ENCODE data around the gene TKFC.

TKFC gene

DNA sequence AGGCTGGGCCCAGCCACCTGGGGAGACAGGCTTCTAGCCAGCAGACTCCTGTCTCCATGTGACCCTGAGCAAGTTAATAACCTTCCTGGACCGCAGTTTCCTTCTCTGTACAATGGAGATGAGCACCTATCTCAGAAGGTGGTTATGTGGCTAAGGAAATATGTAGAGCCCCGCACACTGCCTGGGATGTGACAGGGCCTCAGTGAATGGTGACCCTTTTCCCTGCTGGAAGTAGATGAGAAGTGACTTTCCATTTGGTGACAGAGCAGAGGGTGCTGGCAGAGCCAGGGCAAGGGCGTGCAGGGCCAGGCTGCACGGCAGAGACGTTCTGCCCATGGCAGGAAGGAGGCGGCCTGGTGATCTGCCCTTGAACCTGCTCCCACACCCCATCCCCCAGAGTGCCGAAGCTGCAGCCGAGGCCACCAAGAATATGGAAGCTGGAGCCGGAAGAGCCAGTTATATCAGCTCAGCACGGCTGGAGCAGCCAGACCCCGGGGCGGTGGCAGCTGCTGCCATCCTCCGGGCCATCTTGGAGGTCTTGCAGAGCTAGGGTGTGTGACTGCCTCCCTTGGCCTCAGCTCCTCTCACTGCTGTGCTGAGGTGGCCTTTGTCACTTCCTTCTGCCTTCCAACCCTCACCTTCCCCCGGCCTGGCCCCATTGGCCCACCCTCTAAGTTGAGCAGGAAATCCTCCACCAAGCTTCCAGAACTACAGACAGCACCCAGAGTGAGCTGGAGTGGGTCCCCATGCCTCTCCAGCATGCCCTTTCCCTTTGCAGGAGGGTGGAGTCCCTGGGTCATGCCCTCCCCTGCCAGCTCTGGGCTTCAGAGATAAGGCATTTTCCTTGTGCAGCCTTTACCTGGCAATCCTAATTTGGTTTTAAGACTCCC lies 13.2 kb downstream of the TKFC start:
- DNase-seq (ENCODE audit: low read depth, low spot score), result no peak

DNA sequence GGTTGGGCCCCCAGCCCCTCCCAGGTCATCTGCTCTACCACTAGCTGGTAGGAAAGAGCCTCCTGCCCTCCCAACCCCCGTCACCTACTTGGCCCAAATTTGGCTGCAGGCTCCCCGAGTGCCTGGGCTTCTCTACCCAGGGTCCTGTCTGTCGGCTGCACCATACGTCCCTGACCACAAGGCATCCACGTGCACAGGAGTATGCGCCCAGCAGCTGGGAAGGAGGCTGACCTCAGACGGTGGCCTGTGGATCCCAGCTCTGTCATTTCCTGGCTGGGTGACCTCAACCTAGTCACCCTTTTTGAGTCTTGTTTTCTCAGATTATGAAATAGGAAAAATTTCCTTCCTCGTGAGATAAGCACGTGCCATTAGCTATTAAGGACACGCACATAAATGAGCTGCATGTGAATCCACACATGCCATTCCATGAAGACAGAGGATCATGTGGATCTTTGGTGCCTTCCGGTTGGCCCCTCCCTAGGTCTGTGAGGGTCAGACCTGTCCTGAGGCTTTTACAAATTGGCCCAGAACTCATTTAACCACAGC lies 15.0 kb downstream of the TKFC start:
- no peak for DNase-seq (ENCODE audit: low read depth, low spot score)

DNA sequence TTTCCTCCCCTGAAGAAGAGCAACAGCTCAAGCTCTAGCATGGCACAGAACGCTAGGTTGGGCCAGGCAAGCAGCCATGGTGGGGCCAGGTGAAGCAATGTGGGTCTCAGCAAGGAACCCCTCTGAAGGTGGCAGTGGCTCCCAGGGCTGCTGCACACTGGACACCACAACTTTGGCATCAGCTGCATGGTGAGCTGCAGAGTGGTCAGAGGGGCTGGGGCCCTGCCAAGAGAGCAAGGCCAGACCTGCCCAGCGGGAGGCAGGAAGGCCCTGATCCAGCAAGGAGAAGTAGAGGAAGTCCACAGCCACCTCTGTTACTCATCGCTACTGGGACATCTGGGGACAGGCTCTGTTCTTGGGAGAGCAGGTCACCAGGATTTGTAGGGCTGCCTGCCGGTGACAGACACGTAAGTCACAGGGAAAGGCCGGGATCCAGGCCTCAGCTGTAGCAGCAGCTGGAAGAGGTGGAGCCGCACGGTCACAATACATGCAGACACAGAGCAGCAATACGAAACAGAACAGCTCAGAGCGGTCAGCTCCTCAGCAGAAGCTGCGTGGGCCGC lies 16.2 kb downstream of the TKFC start:
- no peak for DNase-seq (ENCODE audit: low read depth, low spot score)

DNA sequence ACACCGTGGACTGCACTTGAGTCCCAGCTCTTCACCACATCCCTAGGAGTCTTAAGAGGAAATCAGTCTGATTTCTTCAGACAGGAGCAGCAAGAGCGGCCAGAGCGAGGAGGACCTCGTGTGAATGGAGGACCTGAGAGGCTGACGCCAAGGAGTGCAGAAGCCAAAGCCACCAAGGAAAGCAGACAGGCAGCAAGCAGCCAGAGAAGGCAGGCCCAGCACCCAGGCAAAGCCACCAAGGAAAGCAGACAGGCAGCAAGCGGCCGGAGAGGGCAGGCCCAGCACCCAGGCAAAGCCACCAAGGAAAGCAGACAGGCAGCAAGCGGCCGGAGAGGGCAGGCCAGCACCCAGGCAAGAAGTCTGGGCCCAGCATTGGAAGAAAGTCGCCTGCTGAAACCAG lies 16.9 kb downstream of the TKFC start:
- no peak for DNase-seq (ENCODE audit: low read depth, low spot score)

DNA sequence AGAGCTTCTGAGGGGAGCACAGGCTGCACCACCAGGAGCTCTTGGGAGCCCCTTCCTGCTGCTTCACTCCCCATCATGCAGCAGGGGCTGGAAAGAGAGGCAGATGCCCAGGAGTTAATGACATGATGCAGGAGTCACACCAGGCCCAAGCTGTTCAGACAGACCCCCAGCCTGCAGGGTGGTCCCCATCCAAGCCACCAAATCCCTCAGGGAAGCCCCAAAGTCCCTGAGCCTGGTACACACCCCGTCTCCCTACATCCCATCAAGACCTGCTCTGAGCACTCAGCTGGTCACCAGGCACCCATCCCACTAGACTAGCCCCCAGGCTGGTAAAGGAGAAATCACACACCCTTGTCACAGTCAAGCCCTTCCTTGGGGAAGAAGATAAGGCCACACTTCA lies 17.3 kb downstream of the TKFC start:
- no peak for DNase-seq (ENCODE audit: low read depth, low spot score)

DNA sequence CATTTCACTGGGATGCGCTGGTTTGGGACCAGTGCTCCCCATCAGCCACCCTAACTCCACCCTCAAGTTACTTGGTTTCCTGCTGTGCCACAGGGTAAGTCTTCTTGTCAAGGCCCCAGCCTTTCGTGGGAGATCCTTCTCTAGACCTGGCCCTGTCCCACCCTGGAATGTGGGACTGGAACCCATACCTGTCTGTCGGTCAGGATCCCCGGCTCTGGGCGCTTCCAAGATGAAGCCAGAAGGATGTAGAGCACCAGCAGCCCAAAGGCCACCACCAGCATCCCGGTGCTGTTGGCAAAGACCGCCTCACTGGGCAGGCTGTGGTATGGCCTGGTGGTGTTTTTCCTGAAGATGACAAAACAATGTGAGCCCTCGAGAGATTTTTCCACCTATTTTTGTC lies 17.8 kb downstream of the TKFC start:
- DNase-seq (ENCODE audit: low read depth, low spot score), result no peak

DNA sequence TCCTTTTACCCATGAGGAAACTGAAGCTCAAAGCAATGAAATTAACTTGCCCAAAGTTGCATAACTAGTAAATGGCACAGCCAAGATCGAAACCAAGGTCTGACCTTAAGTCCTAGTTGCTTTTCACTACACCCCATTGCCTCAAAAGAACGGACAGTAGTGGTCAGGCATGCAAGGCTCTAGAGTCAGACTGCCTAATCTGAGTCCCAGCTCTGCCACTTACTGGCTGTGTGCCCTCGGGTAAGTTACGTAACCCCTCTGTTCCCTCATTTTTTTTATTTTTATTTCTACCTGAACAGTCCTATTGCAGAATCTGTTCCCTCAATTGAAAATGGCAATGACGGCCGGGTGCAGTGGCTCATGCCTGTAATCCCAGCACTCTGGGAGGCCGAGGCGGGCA lies 19.0 kb downstream of the TKFC start:
- DNase-seq (ENCODE audit: low read depth, low spot score), result no peak

DNA sequence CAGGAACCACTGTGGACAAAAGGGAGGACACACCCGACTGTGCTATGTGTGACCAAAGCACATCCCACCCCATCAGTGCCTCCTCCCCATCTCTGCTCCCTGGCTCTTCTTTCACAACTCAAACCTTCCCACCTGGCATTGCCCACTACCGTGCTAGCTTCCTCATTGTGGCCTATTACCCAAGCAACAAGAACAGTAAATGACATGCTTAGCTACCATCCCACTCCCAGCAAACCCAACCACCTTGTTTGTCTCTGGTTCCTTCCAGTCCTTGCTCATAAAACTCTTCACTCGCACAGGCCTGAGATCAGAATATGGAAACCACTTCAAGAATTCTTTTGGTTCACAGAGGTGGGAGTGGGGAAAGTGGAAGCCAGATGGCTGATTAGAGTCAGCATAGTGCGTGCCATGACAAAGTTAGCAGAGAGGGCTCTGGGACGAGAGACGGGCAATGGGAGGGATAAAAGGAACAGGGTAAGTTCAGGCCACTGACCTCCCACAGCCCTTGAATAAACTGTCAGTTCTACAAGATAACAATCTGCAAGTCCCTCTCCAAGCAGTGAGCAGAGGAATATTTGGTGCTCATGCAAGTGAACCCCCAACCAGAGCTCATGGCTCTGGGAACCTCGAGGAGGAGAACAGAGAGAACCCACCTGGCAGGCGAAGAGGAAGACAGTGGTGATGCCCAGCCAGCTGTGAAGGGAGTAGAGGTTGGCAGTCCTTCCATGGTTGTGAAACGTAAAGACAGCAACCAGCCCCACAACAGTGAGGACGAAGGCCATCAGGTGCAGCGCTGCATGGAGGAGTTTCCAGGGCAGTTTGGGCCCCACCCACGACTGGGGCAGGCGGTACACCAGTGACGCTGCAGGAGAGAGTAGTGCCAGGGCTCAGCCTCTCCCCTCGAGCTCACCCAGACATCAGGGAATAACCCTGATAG lies 20.4 kb downstream of the TKFC start:
- DNase-seq (ENCODE audit: low read depth, low spot score), result no peak

DNA sequence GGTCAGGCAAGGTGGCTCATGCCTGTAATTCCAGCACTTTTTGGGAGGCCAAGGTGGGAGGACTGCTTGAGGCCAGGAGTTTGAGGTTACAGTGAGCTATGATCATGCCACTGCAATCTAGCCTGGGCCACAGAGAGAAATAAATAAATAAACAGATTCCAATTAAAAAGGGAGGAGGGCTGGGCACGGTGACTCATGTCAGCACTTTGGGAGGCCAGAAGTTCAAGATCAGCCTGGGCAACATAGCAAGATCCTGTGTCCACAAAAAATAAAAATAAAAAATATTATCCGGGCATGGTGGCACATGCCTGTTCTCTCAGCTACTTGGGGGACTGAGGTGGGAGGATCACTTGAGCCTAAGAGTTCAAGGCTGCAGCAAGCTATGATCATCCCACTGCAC lies 21.2 kb downstream of the TKFC start:
- no peak for DNase-seq (ENCODE audit: low read depth, low spot score)

DNA sequence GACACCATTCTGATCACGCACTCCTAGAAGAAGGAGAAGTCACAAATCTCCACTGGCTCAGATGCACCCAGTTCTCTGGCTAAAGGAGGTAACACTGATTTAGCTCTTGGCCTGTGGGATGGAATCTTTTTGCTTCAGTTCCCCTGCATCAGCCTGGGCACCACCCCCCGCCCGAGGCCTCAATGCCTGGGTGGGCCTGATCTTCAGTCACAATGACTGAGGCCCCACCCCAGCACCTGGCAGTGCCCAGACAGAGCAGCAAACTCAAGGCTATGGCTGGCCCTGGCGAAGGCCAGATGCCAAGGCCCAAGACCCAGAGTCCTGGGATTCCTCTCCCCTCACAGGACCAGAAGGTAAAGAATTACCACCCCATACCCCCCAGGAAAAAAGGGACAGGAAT lies 23.7 kb downstream of the TKFC start:
- DNase-seq (ENCODE audit: low read depth, low spot score), result no peak

DNA sequence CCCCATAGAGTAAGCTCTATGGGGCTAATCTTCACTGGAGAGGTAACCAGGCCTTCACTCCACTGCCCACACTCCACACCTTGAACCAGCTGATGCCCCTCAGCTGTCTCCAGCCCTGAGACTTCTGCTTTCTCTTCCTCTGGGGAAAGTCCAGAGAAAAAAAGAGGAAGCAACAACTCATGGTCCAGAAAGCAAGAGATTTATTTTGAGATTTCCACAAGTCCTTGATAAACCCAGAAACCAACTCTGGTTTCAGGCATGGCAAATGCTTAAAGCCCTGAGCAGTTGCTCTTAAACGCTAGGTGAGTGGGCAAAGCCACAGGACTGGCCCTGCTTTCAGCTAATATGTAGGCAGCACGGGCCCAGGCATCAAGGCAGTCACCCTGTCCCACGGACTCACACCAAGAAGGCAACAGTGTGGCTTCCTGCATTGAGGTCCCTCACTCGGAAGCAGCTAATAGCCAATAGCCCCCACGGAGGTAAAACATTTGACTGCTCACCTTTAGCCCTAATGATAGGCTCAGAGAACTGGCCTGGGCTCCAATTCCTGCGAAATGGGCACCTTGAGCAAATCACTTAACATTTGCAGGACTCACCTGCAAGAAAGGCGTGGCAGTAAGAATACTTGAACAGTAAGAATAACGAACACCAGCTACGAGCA lies 24.3 kb downstream of the TKFC start:
- no peak for DNase-seq (ENCODE audit: low read depth, low spot score)

DNA sequence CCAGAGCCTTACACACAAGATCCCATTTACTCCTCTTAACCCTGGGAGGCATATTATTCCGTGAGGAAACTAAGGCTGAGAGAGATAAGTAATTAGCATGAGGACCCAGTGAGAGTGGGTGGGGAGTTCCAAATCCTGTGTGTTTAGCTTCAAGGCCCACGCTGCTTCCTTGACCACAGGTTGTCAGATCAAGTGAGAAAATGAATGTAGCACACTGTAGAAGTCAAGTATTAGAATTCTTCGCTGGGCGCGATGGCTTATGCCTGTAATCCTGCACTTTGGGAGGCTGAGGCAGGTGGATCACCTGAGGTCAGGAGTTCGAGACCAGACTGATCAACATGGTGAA lies 24.8 kb downstream of the TKFC start:
- DNase-seq (ENCODE audit: low read depth, low spot score), result no peak

DNA sequence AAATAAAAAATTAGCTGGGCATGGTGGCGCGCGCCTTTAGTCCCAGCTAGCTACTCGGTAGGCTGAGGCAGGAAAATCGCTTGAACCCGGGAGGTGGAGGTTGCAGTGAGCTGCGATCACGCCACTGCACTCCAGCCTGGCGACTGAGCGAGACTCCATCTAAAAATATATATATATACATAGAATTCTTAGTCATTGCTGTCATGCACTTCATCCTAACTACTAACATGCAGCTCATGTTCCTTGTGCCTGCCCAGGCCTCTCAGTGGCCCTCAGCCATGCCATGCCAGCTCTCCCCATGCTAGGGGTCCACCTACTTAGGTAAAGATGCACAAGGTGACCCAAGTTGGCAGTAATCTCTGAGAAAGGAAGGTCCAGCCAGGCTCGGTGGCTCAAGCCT lies 25.5 kb downstream of the TKFC start:
- no peak for DNase-seq (ENCODE audit: low read depth, low spot score)

DNA sequence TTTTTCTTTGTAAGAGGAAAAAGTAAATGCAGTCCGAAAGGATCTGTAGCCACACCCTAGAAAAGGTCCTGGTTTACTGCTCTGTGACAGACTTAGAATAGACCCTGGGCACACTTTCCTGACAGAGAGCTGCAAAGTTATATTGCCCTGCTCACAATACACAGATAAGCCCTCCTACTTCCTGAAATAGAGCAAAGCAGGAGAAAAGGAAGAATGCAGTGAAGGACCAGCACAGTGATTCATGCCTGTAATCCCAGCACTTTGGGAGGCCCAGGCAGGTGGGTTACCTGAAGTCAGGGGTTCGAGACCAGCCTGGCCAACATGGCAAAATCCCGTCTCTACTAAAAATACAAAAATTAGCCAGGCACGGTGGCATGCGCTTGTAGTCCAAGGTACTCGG lies 26.5 kb downstream of the TKFC start:
- no peak for DNase-seq (ENCODE audit: low read depth, low spot score)

DNA sequence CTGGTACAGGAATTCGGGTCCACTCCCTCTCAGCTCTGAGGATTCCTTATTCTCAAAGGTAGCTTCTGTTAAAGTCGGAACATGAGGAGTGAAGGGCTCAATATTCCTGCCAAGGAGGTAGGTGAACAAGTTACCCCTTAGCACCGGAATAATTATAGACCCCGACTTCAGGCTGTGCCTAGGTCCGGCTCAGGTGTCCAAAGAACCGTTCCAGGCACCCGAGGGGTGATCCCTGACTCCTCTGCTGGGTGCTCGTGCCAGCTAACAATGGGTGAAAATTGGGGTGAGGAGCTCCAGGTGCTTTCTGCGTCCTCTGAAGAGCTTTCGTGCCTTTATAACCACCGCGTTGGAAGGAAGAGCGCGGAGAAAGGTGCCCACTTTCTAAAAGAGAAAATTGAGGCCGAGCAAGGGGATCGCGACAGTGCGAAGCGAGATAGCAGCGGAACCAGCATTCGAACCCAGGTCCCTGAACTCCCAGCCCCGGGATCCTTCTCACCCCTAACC lies 28.3 kb downstream of the TKFC start:
- DNase-seq (ENCODE audit: low read depth, low spot score), result no peak

DNA sequence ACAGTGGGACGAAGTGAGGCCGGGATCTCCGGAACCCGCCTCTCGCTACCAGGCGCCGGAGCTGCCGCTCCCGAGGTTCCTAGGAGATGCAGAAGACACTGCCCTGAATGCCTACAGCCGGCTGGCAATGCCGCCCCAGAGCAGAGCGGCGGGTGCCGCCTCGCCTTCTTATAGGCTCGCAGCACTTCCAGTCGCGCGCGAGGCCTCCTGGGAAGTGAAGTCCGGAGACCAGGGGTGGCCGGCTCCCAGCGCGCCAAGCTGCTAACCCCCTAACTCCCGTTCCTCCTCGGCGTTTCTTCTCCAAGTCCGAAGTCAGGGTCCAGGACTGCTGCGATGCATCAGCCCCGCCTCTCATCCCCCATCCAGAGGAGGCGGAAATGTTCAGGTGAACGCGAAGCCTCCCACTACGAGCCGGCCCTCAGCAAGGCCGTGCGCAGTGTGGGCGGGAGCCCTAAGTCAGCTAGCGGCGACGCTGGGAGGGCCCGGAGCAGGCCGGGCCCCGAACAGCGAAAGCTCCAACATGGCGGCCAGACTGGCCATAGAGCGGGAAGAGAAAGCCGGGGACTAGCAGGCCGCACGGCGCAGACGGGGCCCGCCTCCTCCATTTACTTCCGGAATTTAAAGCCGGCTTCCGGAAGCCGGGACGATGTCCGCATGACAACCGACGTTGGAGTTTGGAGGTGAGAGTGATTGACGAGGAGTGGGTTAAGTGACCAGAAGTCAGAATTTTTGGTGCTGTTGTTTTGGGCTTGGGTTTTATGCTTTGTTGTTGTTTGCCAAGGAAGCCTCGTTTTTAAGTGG lies 28.9 kb downstream of the TKFC start, which contains the start of the genes CYB561A3 and TMEM138:
TSS of gene CYB561A3 (minus strand) at position 142 of the 801 bp plus-strand sequence. CDS start 5,169 bp downstream, outside the sequence.
TSS of gene TMEM138 (plus strand) at position 634 of the 801 bp plus-strand sequence. CDS start 2,017 bp downstream, outside the sequence.
- peak; percentile 97 for DNase-seq (ENCODE audit: low read depth, low spot score)

DNA sequence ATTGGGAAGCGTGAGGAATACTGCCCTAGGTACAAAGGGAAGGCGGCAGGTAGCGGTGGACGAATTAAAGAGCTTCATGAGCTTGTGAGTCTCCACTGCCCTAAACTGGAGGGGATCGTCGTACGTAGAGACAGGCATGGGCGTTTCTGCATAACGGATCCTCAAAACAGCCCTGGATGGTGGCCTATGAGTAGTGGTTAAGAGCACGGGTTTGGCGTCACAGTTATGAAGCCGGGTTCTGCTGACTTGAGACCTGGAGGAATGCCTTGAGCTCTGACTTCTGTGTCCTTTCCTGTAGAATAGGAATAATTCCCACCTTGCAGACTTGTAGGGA lies 29.5 kb downstream of the TKFC start:
- DNase-seq (ENCODE audit: low read depth, low spot score), result no peak

DNA sequence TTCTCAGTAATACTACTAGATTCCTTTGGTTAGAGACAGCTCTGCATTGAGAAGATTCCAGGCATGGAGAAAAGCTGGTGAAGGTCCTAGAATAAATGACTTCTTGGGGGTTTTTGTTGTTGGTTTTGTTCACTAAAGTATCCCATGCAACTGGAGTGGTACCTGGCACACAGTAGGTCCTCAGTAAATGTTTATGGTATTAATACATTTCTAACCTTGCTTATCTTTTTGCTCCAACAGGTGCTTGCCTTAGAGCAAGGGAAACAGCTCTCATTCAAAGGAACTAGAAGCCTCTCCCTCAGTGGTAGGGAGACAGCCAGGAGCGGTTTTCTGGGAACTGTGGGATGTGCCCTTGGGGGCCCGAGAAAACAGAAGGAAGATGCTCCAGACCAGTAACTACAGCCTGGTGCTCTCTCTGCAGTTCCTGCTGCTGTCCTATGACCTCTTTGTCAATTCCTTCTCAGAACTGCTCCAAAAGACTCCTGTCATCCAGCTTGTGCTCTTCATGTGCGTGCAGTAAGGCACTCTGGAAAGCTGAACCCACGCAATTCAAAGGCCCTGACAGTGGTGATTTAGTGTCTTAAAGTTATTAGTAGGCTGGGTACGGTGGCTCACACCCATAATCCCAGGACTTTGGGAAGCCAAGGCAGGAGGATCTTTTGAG lies 31.1 kb downstream of the TKFC start:
- no peak for DNase-seq (ENCODE audit: low read depth, low spot score)

DNA sequence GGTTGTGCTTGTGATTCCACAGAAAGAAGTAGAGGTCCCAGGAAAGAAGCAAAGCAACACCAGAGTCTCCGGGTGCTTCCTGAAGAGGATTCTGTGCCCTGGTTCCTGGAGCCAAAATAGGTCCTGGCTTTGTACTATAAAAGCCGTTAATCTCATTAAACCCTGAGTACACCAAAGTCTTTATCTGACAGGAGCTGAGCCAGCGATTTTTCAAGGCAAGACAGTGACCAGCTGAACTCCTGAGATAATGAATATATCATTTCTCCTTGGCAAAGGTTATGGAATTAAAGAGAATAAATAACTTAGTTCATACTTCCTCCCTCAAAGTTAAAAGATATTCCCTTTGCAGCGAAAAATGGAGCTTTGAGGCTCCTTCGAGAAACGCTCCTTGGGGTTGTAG lies 34.4 kb downstream of the TKFC start:
- no peak for DNase-seq (ENCODE audit: low read depth, low spot score)

DNA sequence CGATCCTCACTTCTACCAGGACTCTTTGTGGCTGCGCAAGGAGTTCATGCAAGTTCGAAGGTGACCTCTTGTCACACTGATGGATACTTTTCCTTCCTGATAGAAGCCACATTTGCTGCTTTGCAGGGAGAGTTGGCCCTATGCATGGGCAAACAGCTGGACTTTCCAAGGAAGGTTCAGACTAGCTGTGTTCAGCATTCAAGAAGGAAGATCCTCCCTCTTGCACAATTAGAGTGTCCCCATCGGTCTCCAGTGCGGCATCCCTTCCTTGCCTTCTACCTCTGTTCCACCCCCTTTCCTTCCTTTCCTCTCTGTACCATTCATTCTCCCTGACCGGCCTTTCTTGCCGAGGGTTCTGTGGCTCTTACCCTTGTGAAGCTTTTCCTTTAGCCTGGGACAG lies 35.6 kb downstream of the TKFC start:
- DNase-seq (ENCODE audit: low read depth, low spot score), result no peak
